Endothelial cell of umbilical vein (primary cell): ENCODE measurements around the gene PDLIM4. TPM values are rescaled to one million over a fixed set of nuclear protein-coding genes. Genes with fewer than 3 reads are reported as not detected.

Experiments
- BruUV-seq: library from RNA; stranded (reverse); fragments of 400-500 nt; replicated peaks from 2 replicates; lab custom pipeline; 2021; lab: Mats Ljungman, UMichigan
- CTCF ChIA-PET: fragments of 300-600, 350-600 bp; sonication (Branson Sonifier 250); formaldehyde crosslinking; loops from one replicate; lab custom pipeline; 2021; ENCODE audit warnings: antibody characterized with exemption, inconsistent platforms; lab: Charles Lee
- POLR2A ChIA-PET: fragments of 300-600, 350-600 bp; sonication (Branson Sonifier 250); formaldehyde crosslinking; loops from one replicate; lab custom pipeline; 2021; ENCODE audit warnings: antibody characterized with exemption, inconsistent platforms; lab: Charles Lee
- DNase-seq: peaks from one replicate; pipeline ENCODE4 v3.0.0-alpha.2; 2011; ENCODE audit warnings: low read depth, low spot score
- FAIRE-seq: peaks from 2 replicates; lab custom pipeline; 2011; peaks lifted over from hg19 to GRCh38; lab: Jason Lieb, UNC
- H2AFZ ChIP-seq: 2 replicates; pipeline ENCODE4 v1.6.0; 2012; ENCODE audit warnings: low read depth, low read length, control low read depth, inconsistent platforms
- H3K27ac ChIP-seq: 2 replicates; pipeline ENCODE4 v1.5.1; 2011; ENCODE audit warnings: low read depth, mild to moderate bottlenecking, control low read depth, low read length, moderate library complexity; ENCODE audit not compliant: insufficient read depth
- H3K27me3 ChIP-seq, 2 experiments: 2 replicates each; pipeline versions ENCODE4 v1.6.0 to v1.6.1; 2011; ENCODE audit warnings: low read length in 2 of 2, mixed read lengths in 1 of 2; ENCODE audit not compliant: control insufficient read depth in 2 of 2, insufficient read depth in 2 of 2
- H3K36me3 ChIP-seq, 2 experiments: 2 replicates in 1 of 2; 3 replicates in 1 of 2; pipeline ENCODE4 v1.5.1; 2011; ENCODE audit warnings: low read length in 2 of 2, mild to moderate bottlenecking in 1 of 2, moderate library complexity in 1 of 2; ENCODE audit not compliant: control insufficient read depth in 2 of 2, insufficient read depth in 2 of 2; ENCODE audit errors: extremely low read depth in 1 of 2
- H3K4me1 ChIP-seq: 3 replicates; pipeline ENCODE4 v1.5.1; 2011; ENCODE audit warnings: mild to moderate bottlenecking, low read length; ENCODE audit not compliant: control insufficient read depth, insufficient read depth; ENCODE audit errors: extremely low read depth
- H3K4me2 ChIP-seq: 2 replicates; pipeline ENCODE4 v1.6.1; 2011; ENCODE audit warnings: low read length, control low read depth, mixed read lengths; ENCODE audit not compliant: insufficient read depth
- H3K4me3 ChIP-seq, 3 experiments: fragments of 200-600 bp in 1 of 3; sonication (generic), shearing (Covaris generic) in 1 of 3; replicated peaks in 1 of 3; 2 replicates each; pipeline ENCODE4 v1.5.1; 2011 to 2016; ENCODE audit warnings: control low read depth in 3 of 3, low read length in 3 of 3, mild to moderate bottlenecking in 2 of 3, inconsistent platforms in 1 of 3, low read depth in 1 of 3, moderate library complexity in 1 of 3; ENCODE audit not compliant: insufficient read depth in 1 of 3
- H3K79me2 ChIP-seq: 2 replicates; pipeline ENCODE4 v1.6.0; 2012; ENCODE audit warnings: low read length, inconsistent platforms; ENCODE audit not compliant: control insufficient read depth, insufficient read depth
- H3K9ac ChIP-seq: replicated peaks from 2 replicates; pipeline ENCODE3; 2011; ENCODE audit warnings: low read length, control low read depth; ENCODE audit not compliant: insufficient read depth; ENCODE audit errors: extremely low read depth
- H3K9me1 ChIP-seq: replicated peaks from 3 replicates; pipeline ENCODE4 v1.6.0; 2011; ENCODE audit warnings: mild to moderate bottlenecking, low read length; ENCODE audit not compliant: control insufficient read depth, insufficient read depth; ENCODE audit errors: extremely low read depth
- H3K9me3 ChIP-seq: replicated peaks from 2 replicates; pipeline ENCODE4 v1.5.1; 2012; ENCODE audit warnings: low read length, inconsistent platforms; ENCODE audit not compliant: control insufficient read depth, insufficient read depth
- H4K20me1 ChIP-seq: replicated peaks from 2 replicates; pipeline ENCODE3; 2011; ENCODE audit warnings: mild to moderate bottlenecking, low read length; ENCODE audit not compliant: control insufficient read depth, insufficient read depth; ENCODE audit errors: extremely low read depth
- CTCF ChIP-seq, 2 donors: IDR thresholded peaks; 1 replicate in 1 of 2; 2 replicates in 1 of 2; pipeline ENCODE4 v1.5.1; 2011; ENCODE audit warnings: low read length in 2 of 2, mild to moderate bottlenecking in 2 of 2, moderate library complexity in 2 of 2, control low read depth in 1 of 2, inconsistent platforms in 1 of 2, low read depth in 1 of 2; ENCODE audit not compliant: insufficient read depth in 1 of 2; ENCODE audit errors: extremely low read depth in 1 of 2
- EZH2 ChIP-seq: IDR thresholded peaks from 2 replicates; pipeline ENCODE4 v1.6.1; 2012; ENCODE audit warnings: borderline replicate concordance, low read depth, mild to moderate bottlenecking, moderate library complexity, low read length, inconsistent platforms; ENCODE audit not compliant: severe bottlenecking
- FOS ChIP-seq: IDR thresholded peaks from 2 replicates; pipeline ENCODE4 v1.6.1; 2011; ENCODE audit warnings: mild to moderate bottlenecking, low read length, moderate library complexity, borderline replicate concordance; ENCODE audit not compliant: insufficient read depth
- GATA2 ChIP-seq: IDR thresholded peaks from 2 replicates; pipeline ENCODE4 v1.7.0; 2011; ENCODE audit warnings: low read depth, mild to moderate bottlenecking, moderate library complexity, mixed read lengths, low read length; ENCODE audit not compliant: insufficient read length, insufficient read depth
- JUN ChIP-seq: IDR thresholded peaks from 2 replicates; pipeline ENCODE4 v1.6.1; 2011; ENCODE audit warnings: borderline replicate concordance, low read depth; ENCODE audit not compliant: insufficient read length, insufficient read depth
- MYC ChIP-seq: IDR thresholded peaks from one replicate; pipeline ENCODE4 v1.6.1; 2011; ENCODE audit warnings: mild to moderate bottlenecking, low read depth, low read length
- POLR2A ChIP-seq: IDR thresholded peaks from 2 replicates; pipeline ENCODE4 v1.6.1; 2012; ENCODE audit warnings: low read depth, mild to moderate bottlenecking, control low read depth, low read length
- POLR2AphosphoS5 ChIP-seq: IDR thresholded peaks from 2 replicates; pipeline ENCODE4 v1.6.1; 2012; ENCODE audit warnings: low read depth, mild to moderate bottlenecking, control low read depth, low read length, moderate library complexity; ENCODE audit not compliant: insufficient read depth
- dilution Hi-C: fragments of 300-500 bp; cut with MboI; formaldehyde crosslinking; loops from one replicate; pipeline ENCODE4 v1.15.0; 2019; ENCODE audit warnings: low sequenced_read_pairs; ENCODE audit not compliant: extremely low pct_ligation_motif_present
- intact Hi-C: fragments of 100-400 bp; cut with micrococcal nuclease; formaldehyde crosslinking; loops from one replicate; pipeline ENCODE4 v1.10.0; 2022
- polyA plus RNA-seq, 4 experiments: library from polyadenylated mRNA; depleted of rRNA in 3 of 4; stranded (reverse) in 3 of 4; unstranded in 1 of 4; fragments of >200 nt; gene quantifications; 2 replicates each; pipeline versions ENCODE4 v1.2.1 to v1.2.3, GENCODE V29; 2011 to 2012; ENCODE audit warnings: missing spikeins in 1 of 4
- total RNA-seq: library from RNA; stranded (reverse); gene quantifications from 2 replicates; pipeline ENCODE4 v1.2.3, GENCODE V29; 2021
- TF ChIP-seq, protein P1 (sequence below): IDR thresholded peaks from 2 replicates; pipeline ENCODE4 v1.6.1; 2011; ENCODE audit not compliant: insufficient read depth, insufficient read length

The PDLIM4 gene
- total and polyA plus RNA-seq, 2 donors (not counting 3 experiments of a cell fraction or from before 2014, with no cell fraction given) = 65.7 to 112 TPM

GRCh38 chr5:132250547-132250946, 6.9 kb upstream of the PDLIM4 start:
- FAIRE-seq = no peak
- Histone ChIP-seq H3K9me3 (no peaks in the 10 kb centered on the region), H3K36me3 (no peaks in the 10 kb centered on the region), H3K27me3 (no peaks in the 10 kb centered on the region), H3K79me2 (no peaks in the 10 kb centered on the region), H3K4me2 (no peak overlapping the region), H3K27ac (no peak overlapping the region), H3K9ac (no peak overlapping the region), H3K9me1 (no peaks in the 10 kb centered on the region), H4K20me1 (no peaks in the 10 kb centered on the region), H2AFZ (no peak overlapping the region), H3K4me1 (no peaks in the 10 kb centered on the region), H3K4me3 (no peak overlapping the region)
- dilution Hi-C loops = no loop called here
- DNase-seq = no peak
- TF ChIP-seq POLR2AphosphoS5 (no peak), CTCF (IDR thresholded peaks at IDR 0.05; ENCODE audit: extremely low read depth in 1 of 2, insufficient read depth in 1 of 2, low read depth in 1 of 2, low read length in 2 of 2) (no peak), FOS (no peak), EZH2 (no peak), JUN (no peak), GATA2 (no peak), POLR2A (no peak), MYC (no peak)
- TF ChIP-seq, protein P1, sequence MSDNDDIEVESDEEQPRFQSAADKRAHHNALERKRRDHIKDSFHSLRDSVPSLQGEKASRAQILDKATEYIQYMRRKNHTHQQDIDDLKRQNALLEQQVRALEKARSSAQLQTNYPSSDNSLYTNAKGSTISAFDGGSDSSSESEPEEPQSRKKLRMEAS = no peak
- ChIA-PET CTCF (interaction anchor here (0.8 to 8.3 kb wide), 7 partner anchors 9 to 60 kb away, joined by 3 to 63 read pairs (median 3); partner anchors contain the start of gene SLC22A4), POLR2A (no interaction called here)
- no TSS peak for BruUV-seq
- intact Hi-C loops = no loop called here
